Measurements from ENCODE around the gene STARD10.
"Not testable (repeated sequence)": the region's sequence is repeated elsewhere in the genome, so short reads cannot be mapped to it uniquely, and the experiment has no call there.

Gene STARD10

GRCh38 chr11:72818971-72819370 lies 25.1 kb upstream of the STARD10 start:
- ATAC-seq, result no peak
- Mint-ChIP-seq H3K4me3 (no peak overlapping the region), H3K27ac (peak overlapping the region; percentile 42), H3K36me3 (peaks cover 84% of the 10 kb centered on the region), H3K4me1 (peaks cover 53% of the 10 kb centered on the region), H3K9me3 (no peaks in the 10 kb centered on the region)
- DNase-seq (ENCODE audit: low spot score in 2 of 2), result no peak

DNA sequence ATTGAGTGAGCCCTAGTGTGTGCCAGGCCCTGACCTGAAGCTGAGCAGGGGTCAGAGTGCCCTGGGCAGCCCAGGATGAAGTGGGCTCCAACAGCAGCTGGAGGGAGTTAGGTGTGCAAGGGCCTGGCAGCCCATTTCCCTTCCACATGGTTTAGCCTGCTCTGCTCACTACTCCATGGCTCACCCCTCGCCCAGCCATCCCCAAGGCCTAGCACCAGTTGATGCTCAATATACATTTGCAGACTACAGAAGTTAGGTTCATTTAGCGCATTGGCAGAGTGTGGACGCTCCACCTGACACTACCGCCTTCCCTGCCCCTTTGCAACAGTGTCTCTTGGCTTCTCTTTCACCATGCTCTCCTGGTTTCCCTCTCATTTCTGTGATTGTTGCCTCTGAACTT lies 24.1 kb upstream of the STARD10 start:
- ATAC-seq (no peak), DNase-seq (ENCODE audit: low spot score in 2 of 2) (no peak)
- H3K36me3 Mint-ChIP-seq, result peaks cover 86% of the 10 kb centered on the region
- peak overlapping the region; percentile 100 for H3K27ac Mint-ChIP-seq
- H3K9me3 Mint-ChIP-seq, result no peaks in the 10 kb centered on the region
- H3K4me1 Mint-ChIP-seq, result peaks cover 53% of the 10 kb centered on the region
- H3K4me3 Mint-ChIP-seq, result no peak overlapping the region

DNA sequence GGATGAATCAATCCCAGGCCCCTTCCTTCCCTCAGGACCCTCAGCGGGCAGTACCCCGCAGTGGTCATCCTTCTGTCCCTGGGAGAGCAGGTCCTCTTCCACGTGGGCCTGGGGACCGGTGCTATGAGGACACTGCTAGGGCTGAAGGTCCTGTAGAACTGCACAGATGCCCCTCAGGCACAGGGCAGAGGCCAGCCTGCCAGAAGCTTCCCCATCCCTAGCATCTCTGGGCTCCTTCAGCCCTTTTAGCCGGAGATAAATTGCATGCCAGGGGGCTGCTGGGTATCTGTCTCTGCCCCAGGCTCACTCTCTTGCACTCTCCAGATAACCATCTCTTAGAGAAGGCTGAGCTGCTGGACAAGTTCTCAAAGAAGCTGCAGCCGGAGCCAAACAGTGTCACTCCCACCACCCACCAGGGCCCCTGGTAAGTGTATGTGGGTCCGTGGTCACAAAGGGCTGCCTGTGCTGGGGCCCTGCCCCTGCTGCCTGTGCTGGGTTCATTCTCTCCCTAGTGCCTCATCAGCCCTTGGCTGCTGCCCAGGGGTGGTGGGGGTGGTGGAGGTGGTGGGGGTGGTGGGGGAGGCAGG lies 22.6 kb upstream of the STARD10 start:
- H3K4me3 Mint-ChIP-seq, result peak overlapping the region; percentile 98
- H3K9me3 Mint-ChIP-seq, result no peaks in the 10 kb centered on the region
- no peak for DNase-seq (ENCODE audit: low spot score in 2 of 2)
- peak overlapping the region; percentile 100 for H3K27ac Mint-ChIP-seq
- ATAC-seq, result no peak
- peaks cover 67% of the 10 kb centered on the region for H3K4me1 Mint-ChIP-seq
- H3K36me3 Mint-ChIP-seq, result peaks cover 93% of the 10 kb centered on the region

DNA sequence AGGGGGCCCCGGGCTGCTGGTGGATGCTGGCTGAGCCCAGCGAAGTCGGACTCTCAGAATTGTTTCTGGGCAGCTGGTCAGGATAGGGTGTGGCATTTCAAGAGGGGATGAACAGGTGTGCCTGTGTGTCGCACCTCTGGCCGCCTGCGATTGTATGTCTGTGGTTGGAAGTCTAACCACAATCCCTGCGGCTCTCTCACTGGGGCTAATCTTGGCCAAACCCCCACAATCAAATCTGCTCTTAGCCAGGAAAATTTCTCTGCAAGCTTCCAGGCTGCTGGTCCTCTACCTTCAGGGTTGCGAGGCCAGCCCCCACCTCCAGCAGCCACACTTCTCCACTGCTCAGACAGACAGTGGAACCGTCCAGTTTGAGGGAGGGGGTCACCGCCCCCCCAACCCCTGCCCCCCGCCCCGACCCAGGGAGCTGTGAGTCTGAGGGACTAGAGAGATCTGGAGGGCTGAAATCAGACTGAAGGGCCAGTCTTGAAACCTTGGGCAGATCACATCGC lies 21.3 kb upstream of the STARD10 start:
- Mint-ChIP-seq H3K36me3 (peaks cover 93% of the 10 kb centered on the region), H3K4me1 (peaks cover 68% of the 10 kb centered on the region), H3K4me3 (peak overlapping the region; percentile 98), H3K9me3 (no peaks in the 10 kb centered on the region), H3K27ac (peak overlapping the region; percentile 100)
- ATAC-seq, result no peak
- DNase-seq (ENCODE audit: low spot score in 2 of 2), result no peak

DNA sequence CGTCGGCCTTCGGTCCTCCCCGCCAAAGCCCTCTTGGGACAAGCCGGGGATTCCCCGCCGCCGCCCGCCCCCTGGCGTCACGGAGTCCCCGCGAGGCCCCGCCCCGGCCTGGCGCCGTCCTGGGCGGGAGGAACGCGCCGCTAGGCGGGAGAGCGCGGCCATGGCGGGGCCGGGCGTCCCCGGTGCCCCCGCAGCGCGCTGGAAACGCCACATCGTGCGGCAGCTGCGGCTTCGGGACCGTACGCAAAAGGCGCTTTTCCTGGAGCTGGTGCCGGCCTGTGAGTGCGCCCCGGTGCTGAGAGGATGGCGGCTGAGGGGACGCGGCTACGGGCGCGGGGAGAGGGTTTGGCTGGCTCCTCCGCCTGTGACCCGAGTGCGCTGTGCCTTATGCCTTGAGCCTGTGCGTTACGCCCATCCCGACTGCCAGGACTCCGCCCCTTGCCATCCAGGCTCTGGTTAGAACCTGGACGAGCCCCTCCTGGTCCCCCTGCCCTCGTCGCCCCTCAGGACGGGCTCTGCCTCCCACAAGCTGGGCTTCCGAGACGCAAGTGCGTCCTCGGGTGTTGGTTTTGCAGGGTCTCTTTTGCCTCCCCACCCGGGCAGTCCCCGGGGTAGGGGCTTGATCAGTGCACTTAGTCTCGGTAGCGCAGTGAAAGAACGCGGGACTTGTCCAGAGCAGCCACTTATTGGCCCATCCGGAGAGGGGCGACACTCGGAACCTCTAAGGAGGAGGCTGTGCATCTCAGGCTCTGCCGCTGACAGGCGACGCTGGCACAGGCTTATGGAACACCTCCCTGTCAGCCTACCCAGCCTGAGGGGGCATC lies 20.7 kb upstream of the STARD10 start, which contains the start of gene ATG16L2:
ATG16L2 (plus strand) TSS at position 126 of the 824 bp plus-strand sequence; CDS start at position 161, 35 bp downstream.
- peak in 1 of 2 donors; percentile 88 for DNase-seq (ENCODE audit: low spot score in 2 of 2)
- no peaks in the 10 kb centered on the region for H3K9me3 Mint-ChIP-seq
- H3K4me1 Mint-ChIP-seq, result peaks cover 68% of the 10 kb centered on the region
- ATAC-seq, result peak; percentile 79
- H3K36me3 Mint-ChIP-seq, result peaks cover 93% of the 10 kb centered on the region
- H3K4me3 Mint-ChIP-seq, result peak within 1 kb of the TSS; percentile 98
- H3K27ac Mint-ChIP-seq, result peak within 1 kb of the TSS; percentile 100

GRCh38 chr11:72813740-72814285 lies 20.0 kb upstream of the STARD10 start:
- H3K36me3 Mint-ChIP-seq, result peaks cover 93% of the 10 kb centered on the region
- peak overlapping the region; percentile 100 for H3K27ac Mint-ChIP-seq
- peak overlapping the region; percentile 98 for H3K4me3 Mint-ChIP-seq
- DNase-seq (ENCODE audit: low spot score in 2 of 2) (peak; percentile 94 to 97), ATAC-seq (peak; percentile 76)
- peaks cover 63% of the 10 kb centered on the region for H3K4me1 Mint-ChIP-seq
- H3K9me3 Mint-ChIP-seq, result no peaks in the 10 kb centered on the region

DNA sequence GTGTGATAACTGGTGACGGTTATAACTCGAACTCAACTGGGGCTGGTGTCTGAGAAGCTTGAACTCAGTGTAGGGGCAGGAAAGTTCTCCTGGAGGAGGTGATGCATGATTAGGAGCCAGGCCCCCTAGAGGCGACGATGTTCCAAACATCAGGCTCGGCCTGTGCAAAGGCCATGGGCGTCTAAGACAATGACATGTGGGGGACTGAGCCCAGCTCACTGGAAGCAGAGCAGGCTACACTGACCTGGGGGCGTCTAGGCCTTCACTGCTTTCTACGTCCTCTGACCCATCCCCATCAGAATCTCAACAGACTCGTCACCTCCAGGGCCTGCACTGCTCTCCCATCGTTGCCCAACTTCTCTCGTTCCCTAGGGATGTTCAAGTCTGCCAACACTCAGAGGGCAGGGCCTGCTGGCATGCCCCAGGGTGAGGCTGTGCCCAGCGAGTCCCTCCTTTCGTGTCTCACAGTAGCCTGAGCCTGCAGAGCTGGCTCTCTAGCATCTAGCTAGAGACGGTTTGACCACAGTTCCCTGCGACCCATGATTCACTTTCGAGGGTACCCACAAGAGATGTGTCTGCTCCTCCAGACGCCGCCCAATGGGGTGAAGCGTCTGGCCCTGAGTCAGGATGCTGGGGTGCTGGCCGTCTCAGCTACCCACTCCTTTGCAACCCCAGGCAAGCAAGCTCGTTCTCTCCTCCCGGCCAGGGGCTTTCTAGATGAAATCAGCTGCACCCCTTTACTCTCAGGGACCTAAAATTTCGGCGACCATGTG lies 19.3 kb upstream of the STARD10 start:
- peak overlapping the region; percentile 100 for H3K27ac Mint-ChIP-seq
- ATAC-seq, result peak; percentile 86
- peak overlapping the region; percentile 98 for H3K4me3 Mint-ChIP-seq
- peaks cover 59% of the 10 kb centered on the region for H3K4me1 Mint-ChIP-seq
- peaks cover 93% of the 10 kb centered on the region for H3K36me3 Mint-ChIP-seq
- H3K9me3 Mint-ChIP-seq, result no peaks in the 10 kb centered on the region
- peak; percentile 70 to 89 for DNase-seq (ENCODE audit: low spot score in 2 of 2)

DNA sequence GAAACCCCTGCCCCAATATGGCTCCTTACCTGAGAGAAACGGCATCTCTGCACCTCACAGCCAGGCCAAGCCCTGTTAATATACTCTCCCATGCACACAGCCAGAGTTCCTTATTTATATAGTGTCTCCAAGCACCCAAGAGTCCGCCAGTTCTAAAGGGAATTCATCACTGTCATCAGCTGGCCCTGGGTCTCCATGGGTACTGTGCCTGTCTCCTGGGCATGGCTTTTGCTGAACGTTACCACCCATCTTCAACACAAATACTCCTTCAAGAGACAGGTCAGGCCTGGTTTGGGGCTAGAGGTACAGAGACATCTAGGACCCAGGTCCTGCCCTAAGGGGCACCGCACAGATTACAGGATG lies 18.7 kb upstream of the STARD10 start:
- H3K4me1 Mint-ChIP-seq, result peaks cover 53% of the 10 kb centered on the region
- peak overlapping the region; percentile 98 for H3K4me3 Mint-ChIP-seq
- DNase-seq (ENCODE audit: low spot score in 2 of 2), result no peak
- no peak for ATAC-seq
- H3K27ac Mint-ChIP-seq, result peak overlapping the region; percentile 100
- H3K9me3 Mint-ChIP-seq, result no peaks in the 10 kb centered on the region
- H3K36me3 Mint-ChIP-seq, result peaks cover 93% of the 10 kb centered on the region

DNA sequence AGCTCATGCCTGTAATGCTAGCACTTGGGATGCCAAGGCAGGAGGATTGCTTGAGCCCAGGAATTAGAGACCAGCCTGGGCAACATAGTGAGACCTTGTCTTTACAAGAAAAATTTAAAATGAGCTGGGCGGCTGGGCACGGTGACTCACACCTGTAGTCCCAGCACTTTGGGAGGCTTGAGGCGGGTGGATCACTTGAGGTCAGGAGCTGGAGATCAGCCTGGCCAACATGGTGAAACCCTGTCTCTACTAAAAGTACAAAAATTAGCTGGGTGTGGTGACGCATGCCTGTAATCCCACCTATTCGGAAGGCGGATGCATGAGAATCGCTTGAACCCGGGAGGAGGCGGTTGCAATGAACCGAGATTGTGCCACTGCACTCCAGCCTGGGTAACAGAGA lies 17.8 kb upstream of the STARD10 start:
- not testable (repeated sequence) for DNase-seq (ENCODE audit: low spot score in 2 of 2); H3K9me3 Mint-ChIP-seq; ATAC-seq
- Mint-ChIP-seq H3K4me1 (peaks cover 44% of the 10 kb centered on the region), H3K36me3 (peaks cover 88% of the 10 kb centered on the region), H3K4me3 (peak overlapping the region; percentile 98), H3K27ac (peak overlapping the region; percentile 40)

- Mint-ChIP-seq H3K27ac (no peak overlapping the region), H3K36me3 (peaks cover 68% of the 10 kb centered on the region), H3K4me1 (peaks cover 31% of the 10 kb centered on the region), H3K4me3 (no peak overlapping the region), H3K9me3 (no peaks in the 10 kb centered on the region)
- ATAC-seq (no peak), DNase-seq (ENCODE audit: low spot score in 2 of 2) (no peak)
Measured at GRCh38 chr11:72808331-72808798, 14.5 kb upstream of the STARD10 start.

DNA sequence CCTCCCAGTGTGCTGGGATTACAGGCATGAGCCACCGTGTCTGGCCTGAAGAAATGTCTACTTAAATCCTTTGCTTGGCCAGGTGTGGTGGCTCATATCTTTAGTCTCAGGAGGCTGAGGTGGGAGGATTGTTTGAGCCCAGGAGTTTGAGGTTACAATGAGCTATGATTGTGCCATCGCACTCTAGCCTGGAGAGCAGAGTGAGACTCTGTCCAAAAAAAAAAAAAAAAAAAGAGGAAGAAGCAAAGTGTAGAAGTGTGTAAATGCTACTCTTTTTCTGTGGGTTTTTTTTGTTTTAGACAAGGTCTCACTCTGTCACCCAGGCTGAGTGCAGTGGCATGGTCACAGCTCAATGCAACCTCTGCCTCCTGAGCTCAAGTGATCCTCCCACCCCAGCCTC lies 13.9 kb upstream of the STARD10 start:
- DNase-seq (ENCODE audit: low spot score in 2 of 2) (no peak), ATAC-seq (no peak)
- H3K27ac Mint-ChIP-seq, result no peak overlapping the region
- H3K9me3 Mint-ChIP-seq, result no peaks in the 10 kb centered on the region
- H3K4me1 Mint-ChIP-seq, result peaks cover 26% of the 10 kb centered on the region
- H3K4me3 Mint-ChIP-seq, result no peak overlapping the region
- H3K36me3 Mint-ChIP-seq, result peaks cover 62% of the 10 kb centered on the region

DNA sequence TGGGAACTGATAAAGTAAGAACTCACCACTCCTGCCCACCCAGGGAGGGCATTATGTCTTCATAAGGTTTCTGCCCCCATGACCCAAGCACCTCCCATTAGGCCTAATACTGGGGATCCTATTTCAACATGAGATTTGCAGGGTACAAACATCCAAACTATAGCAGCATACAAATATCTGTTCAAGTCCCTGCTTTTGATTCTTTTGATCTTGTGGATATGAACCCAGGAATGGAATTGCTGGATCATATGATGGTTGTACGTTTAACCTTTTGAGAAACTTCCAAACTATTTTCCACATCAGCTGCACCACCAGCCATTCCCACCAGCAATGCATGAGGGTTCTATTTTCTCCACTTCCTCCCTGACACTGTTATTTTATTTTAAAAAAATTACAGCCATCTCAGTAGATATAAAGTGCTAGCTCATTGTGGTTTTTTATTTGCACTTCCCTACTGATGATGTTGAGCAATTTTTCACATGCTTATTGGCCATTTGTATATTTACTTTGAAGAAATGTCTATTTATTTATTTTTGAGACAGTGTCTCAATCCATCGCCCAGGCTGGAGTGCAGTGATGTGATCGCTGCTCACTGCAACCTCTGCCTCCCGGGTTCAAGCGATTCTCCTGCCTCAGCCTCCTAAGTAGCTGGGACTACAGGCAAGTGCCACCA lies 13.3 kb upstream of the STARD10 start:
- H3K4me3 Mint-ChIP-seq, result no peak overlapping the region
- peaks cover 19% of the 10 kb centered on the region for H3K4me1 Mint-ChIP-seq
- H3K27ac Mint-ChIP-seq, result no peak overlapping the region
- DNase-seq (ENCODE audit: low spot score in 2 of 2), result no peak
- no peak for ATAC-seq
- H3K9me3 Mint-ChIP-seq, result no peaks in the 10 kb centered on the region
- H3K36me3 Mint-ChIP-seq, result peaks cover 56% of the 10 kb centered on the region

DNA sequence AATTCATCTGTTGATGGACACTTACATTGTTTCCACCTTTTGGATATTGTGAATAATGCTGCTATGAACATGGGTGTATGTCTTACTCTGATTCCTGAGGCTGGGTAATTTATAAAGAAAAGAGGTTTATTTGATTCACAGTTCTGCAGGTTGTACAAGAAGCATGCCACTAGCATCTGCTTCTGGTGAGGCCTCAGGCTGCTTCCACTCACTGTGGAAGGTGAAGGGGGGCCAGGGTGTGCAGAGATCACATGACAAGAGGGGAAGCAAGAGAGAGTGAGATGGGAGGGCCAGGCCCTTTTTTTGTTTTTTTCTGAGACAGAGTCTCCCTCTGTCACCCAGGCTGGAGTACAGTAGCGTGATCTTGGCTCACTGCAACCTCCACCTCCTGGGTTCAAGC lies 12.5 kb upstream of the STARD10 start:
- DNase-seq (ENCODE audit: low spot score in 2 of 2); H3K27ac Mint-ChIP-seq; H3K4me3 Mint-ChIP-seq; H3K9me3 Mint-ChIP-seq; ATAC-seq: not testable (repeated sequence)
- H3K4me1 Mint-ChIP-seq, result peaks cover 12% of the 10 kb centered on the region
- H3K36me3 Mint-ChIP-seq, result peaks cover 48% of the 10 kb centered on the region

DNA sequence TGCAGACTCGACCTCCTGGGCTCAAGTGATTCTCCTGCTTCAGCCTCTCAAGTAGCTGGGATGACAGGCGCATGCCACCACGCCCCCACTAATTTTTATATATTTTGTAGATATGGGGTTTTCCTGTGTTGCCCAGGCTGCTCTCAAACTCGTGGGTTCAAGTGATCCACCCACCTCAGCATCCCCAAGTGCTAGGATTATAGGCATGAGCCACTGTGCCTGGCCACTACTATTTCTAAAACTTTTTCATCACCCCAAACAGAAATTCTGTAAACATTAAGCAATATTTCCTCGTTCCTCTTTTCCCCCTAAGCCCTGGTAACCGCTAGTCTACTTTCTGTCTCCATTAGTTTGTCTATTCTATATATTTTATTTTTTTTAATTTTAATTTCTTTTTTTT lies 11.4 kb upstream of the STARD10 start:
- H3K36me3 Mint-ChIP-seq, result peaks cover 37% of the 10 kb centered on the region
- no peaks in the 10 kb centered on the region for H3K9me3 Mint-ChIP-seq
- DNase-seq (ENCODE audit: low spot score in 2 of 2) (no peak), ATAC-seq (no peak)
- H3K4me1 Mint-ChIP-seq, result peaks cover 6% of the 10 kb centered on the region
- H3K4me3 Mint-ChIP-seq, result no peak overlapping the region
- H3K27ac Mint-ChIP-seq, result no peak overlapping the region

Measured in stimulated activated effector memory CD8-positive, alpha-beta T cell treated with anti-CD3 and anti-CD28 coated beads, Interleukin-12 subunit alpha, Interleukin-12 subunit beta, amount 100 ng/mL, for 72 hours (primary cell).